Myocyte (in vitro differentiated cells): ENCODE data around the gene ZXDC. TPM values are rescaled to one million over a fixed set of nuclear protein-coding genes. Genes with fewer than 3 reads are reported as not detected.
A peak's percentile ranks its signal among the peaks of the same experiment; 100 is the strongest.

Experiments used
- DNase-seq: peaks from one replicate; pipeline ENCODE4 v3.0.0-alpha.2; 2012; ENCODE audit warnings: low read depth
- total RNA-seq: library from RNA; depleted of rRNA; stranded (reverse); fragments of >200 nt; gene quantifications from 2 replicates; pipeline ENCODE4 v1.2.3, GENCODE V29; 2014

The ZXDC gene
- total RNA-seq, 1 donor from 2014 or later: 45.9 TPM

- no peak for DNase-seq
Measured at GRCh38 chr3:126454437-126455198, 21.1 kb downstream of the ZXDC start.

GRCh38 chr3:126454025-126454424 is 21.7 kb downstream of the ZXDC start:
- DNase-seq: no peak

- peak; percentile 76 for DNase-seq
Measured at GRCh38 chr3:126452213-126452612, 23.5 kb downstream of the ZXDC start.

GRCh38 chr3:126451511-126451910 is 24.2 kb downstream of the ZXDC start:
- DNase-seq: no peak

- DNase-seq: no peak
Measured at GRCh38 chr3:126450744-126451143, 24.9 kb downstream of the ZXDC start.

GRCh38 chr3:126450219-126450618 is 25.5 kb downstream of the ZXDC start:
- no peak for DNase-seq

GRCh38 chr3:126449621-126450051 is 26.1 kb downstream of the ZXDC start:
- no peak for DNase-seq

- no peak for DNase-seq
Measured at GRCh38 chr3:126448893-126449180, 26.9 kb downstream of the ZXDC start.

GRCh38 chr3:126448136-126448892 is 27.4 kb downstream of the ZXDC start:
- DNase-seq: peak; percentile 79

GRCh38 chr3:126447456-126448106 is 28.1 kb downstream of the ZXDC start:
- DNase-seq: peak; percentile 80

GRCh38 chr3:126446791-126447190 is 28.9 kb downstream of the ZXDC start:
- no peak for DNase-seq

GRCh38 chr3:126446301-126446700 is 29.4 kb downstream of the ZXDC start:
- no peak for DNase-seq

GRCh38 chr3:126445506-126445905 is 30.2 kb downstream of the ZXDC start:
- DNase-seq: no peak

GRCh38 chr3:126442856-126443242 is 32.8 kb downstream of the ZXDC start:
- no peak for DNase-seq

- peak; percentile 25 for DNase-seq
Measured at GRCh38 chr3:126442094-126442855, 33.4 kb downstream of the ZXDC start.

GRCh38 chr3:126441256-126441880 is 34.3 kb downstream of the ZXDC start:
- DNase-seq: no peak

- no peak for DNase-seq
Measured at GRCh38 chr3:126440709-126440995, 35.0 kb downstream of the ZXDC start.

- no peak for DNase-seq
Measured at GRCh38 chr3:126439968-126440708, 35.6 kb downstream of the ZXDC start.

GRCh38 chr3:126439346-126439967 is 36.2 kb downstream of the ZXDC start:
- no peak for DNase-seq

GRCh38 chr3:126438746-126439145 is 36.9 kb downstream of the ZXDC start:
- DNase-seq: no peak
